ENCODE results near the gene LRRC37A3. TPM values are rescaled to one million over a fixed set of nuclear protein-coding genes. Genes with fewer than 3 reads are reported as not detected.
"Not testable (repeated sequence)": the region's sequence is repeated elsewhere in the genome, so short reads cannot be mapped to it uniquely, and the experiment has no call there.

Gene LRRC37A3
- total RNA-seq, 1 donor from 2014 or later, result 16.4 TPM

DNA sequence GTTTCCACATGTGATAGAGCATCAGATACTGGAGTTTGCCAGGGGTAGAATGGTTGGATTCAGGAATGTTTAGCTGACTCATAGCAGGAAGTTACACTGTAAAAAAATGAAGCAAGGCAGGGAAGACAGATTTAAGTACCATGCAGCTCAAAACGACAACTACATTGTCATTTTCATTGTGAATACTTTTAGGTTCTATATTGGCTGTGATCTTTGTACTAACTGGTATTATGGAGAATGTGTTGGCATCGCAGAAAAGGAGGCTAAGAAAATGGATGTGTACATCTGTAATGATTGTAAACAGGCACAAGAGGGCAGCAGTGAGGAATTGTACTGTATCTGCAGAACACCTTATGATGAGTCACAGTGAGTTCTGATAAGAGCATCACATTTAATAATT is 8.2 kb upstream of the LRRC37A3 start:
- peak overlapping the region; percentile 43 for H3K27ac Mint-ChIP-seq (ENCODE audit: unreplicated experiment)
- peak overlapping the region; percentile 5 for H3K4me3 Mint-ChIP-seq (ENCODE audit: unreplicated experiment)
- H3K4me3 ChIP-seq (ENCODE audit: insufficient read depth, low read depth, low read length), result peak overlapping the region; percentile 8

GRCh38 chr17:64926430-64926829 is 7.2 kb upstream of the LRRC37A3 start:
- not testable (repeated sequence) for H3K36me3 ChIP-seq (ENCODE audit: insufficient read depth, low read length); H3K27ac ChIP-seq (ENCODE audit: low read depth, low read length); H3K4me1 ChIP-seq (ENCODE audit: insufficient read depth, low read length); DNase-seq (ENCODE audit: low read depth); H3K79me2 ChIP-seq (ENCODE audit: insufficient read depth, low read length); H3K4me2 ChIP-seq (ENCODE audit: low read length); H3K27me3 Mint-ChIP-seq (ENCODE audit: low read depth, unreplicated experiment); FAIRE-seq; H3K9ac ChIP-seq (ENCODE audit: low read length); H3K9me3 Mint-ChIP-seq (ENCODE audit: unreplicated experiment); H3K27me3 ChIP-seq (ENCODE audit: insufficient read depth, low read length); H3K9me3 ChIP-seq (ENCODE audit: insufficient read depth, low read depth, low read length); H3K36me3 Mint-ChIP-seq (ENCODE audit: low read depth, unreplicated experiment); H3K27ac Mint-ChIP-seq (ENCODE audit: unreplicated experiment); H4K20me1 ChIP-seq (ENCODE audit: insufficient read depth, low read length); H2AFZ ChIP-seq (ENCODE audit: low read depth, low read length); H3K4me3 ChIP-seq (ENCODE audit: insufficient read depth, low read depth, low read length); H3K4me3 Mint-ChIP-seq (ENCODE audit: unreplicated experiment)
- H3K4me1 Mint-ChIP-seq (ENCODE audit: low read depth, unreplicated experiment), result peaks cover 16% of the 10 kb centered on the region

More for the DNA sequence above, 8.2 kb upstream of the LRRC37A3 start:
- not testable (repeated sequence) for H3K36me3 Mint-ChIP-seq (ENCODE audit: low read depth, unreplicated experiment); H3K36me3 ChIP-seq (ENCODE audit: insufficient read depth, low read length); H4K20me1 ChIP-seq (ENCODE audit: insufficient read depth, low read length); FAIRE-seq; H3K9me3 ChIP-seq (ENCODE audit: insufficient read depth, low read depth, low read length); H3K27me3 Mint-ChIP-seq (ENCODE audit: low read depth, unreplicated experiment); H3K9ac ChIP-seq (ENCODE audit: low read length); H3K4me1 ChIP-seq (ENCODE audit: insufficient read depth, low read length); H3K27me3 ChIP-seq (ENCODE audit: insufficient read depth, low read length); H3K9me3 Mint-ChIP-seq (ENCODE audit: unreplicated experiment); H3K79me2 ChIP-seq (ENCODE audit: insufficient read depth, low read length)
- H3K4me1 Mint-ChIP-seq (ENCODE audit: low read depth, unreplicated experiment), result peaks cover 16% of the 10 kb centered on the region
- peak; percentile 51 for TF ChIP-seq CTCF (IDR thresholded peaks at IDR 0.05; ENCODE audit: insufficient read depth, low read depth, low read length)
- H3K27ac ChIP-seq (ENCODE audit: low read depth, low read length), result peak overlapping the region; percentile 30
- H3K4me2 ChIP-seq (ENCODE audit: low read length), result peak overlapping the region; percentile 83
- DNase-seq (ENCODE audit: low read depth), result peak; percentile 30
- peak overlapping the region; percentile 30 for H2AFZ ChIP-seq (ENCODE audit: low read depth, low read length)

GRCh38 chr17:64925244-64925643 is 6.0 kb upstream of the LRRC37A3 start:
- not testable (repeated sequence) for H2AFZ ChIP-seq (ENCODE audit: low read depth, low read length); H3K27ac ChIP-seq (ENCODE audit: low read depth, low read length); H3K4me1 ChIP-seq (ENCODE audit: insufficient read depth, low read length); H3K9me3 Mint-ChIP-seq (ENCODE audit: unreplicated experiment); H3K79me2 ChIP-seq (ENCODE audit: insufficient read depth, low read length); H3K27ac Mint-ChIP-seq (ENCODE audit: unreplicated experiment); H3K9me3 ChIP-seq (ENCODE audit: insufficient read depth, low read depth, low read length); H4K20me1 ChIP-seq (ENCODE audit: insufficient read depth, low read length); DNase-seq (ENCODE audit: low read depth); H3K36me3 Mint-ChIP-seq (ENCODE audit: low read depth, unreplicated experiment); H3K4me3 Mint-ChIP-seq (ENCODE audit: unreplicated experiment); H3K9ac ChIP-seq (ENCODE audit: low read length); H3K27me3 Mint-ChIP-seq (ENCODE audit: low read depth, unreplicated experiment); H3K27me3 ChIP-seq (ENCODE audit: insufficient read depth, low read length); H3K4me2 ChIP-seq (ENCODE audit: low read length); H3K4me1 Mint-ChIP-seq (ENCODE audit: low read depth, unreplicated experiment); H3K36me3 ChIP-seq (ENCODE audit: insufficient read depth, low read length); H3K4me3 ChIP-seq (ENCODE audit: insufficient read depth, low read depth, low read length); FAIRE-seq

DNA sequence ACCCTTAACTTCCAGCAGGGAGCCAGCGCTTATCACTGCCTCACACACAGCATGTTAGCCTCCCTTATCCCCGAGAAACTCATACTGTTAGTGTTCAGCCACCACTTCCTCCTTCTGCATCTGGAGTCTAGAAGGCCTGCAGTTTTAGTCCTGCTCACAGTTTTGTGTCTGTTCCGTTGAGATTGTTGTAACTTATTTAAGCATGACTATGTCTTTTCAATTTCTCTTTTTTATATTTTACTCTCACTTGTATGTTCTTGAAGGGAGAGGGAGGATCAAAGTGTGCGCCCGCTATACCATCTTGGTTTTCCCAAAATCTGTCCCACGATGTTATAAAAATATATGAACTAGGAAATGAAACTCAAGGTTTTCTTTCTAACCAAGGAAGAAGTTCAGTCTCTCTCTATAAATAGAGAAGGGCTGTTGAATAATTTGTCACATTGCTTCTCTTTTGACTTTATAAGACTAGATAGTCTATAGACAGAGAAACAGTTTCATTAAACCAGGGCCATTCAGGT is 3.8 kb upstream of the LRRC37A3 start:
- not testable (repeated sequence) for H3K9me3 Mint-ChIP-seq (ENCODE audit: unreplicated experiment); H3K27ac ChIP-seq (ENCODE audit: low read depth, low read length); H3K4me1 ChIP-seq (ENCODE audit: insufficient read depth, low read length); H3K9me3 ChIP-seq (ENCODE audit: insufficient read depth, low read depth, low read length); H3K9ac ChIP-seq (ENCODE audit: low read length); H3K4me3 ChIP-seq (ENCODE audit: insufficient read depth, low read depth, low read length); H3K4me3 Mint-ChIP-seq (ENCODE audit: unreplicated experiment); H3K36me3 Mint-ChIP-seq (ENCODE audit: low read depth, unreplicated experiment); H3K4me1 Mint-ChIP-seq (ENCODE audit: low read depth, unreplicated experiment); H4K20me1 ChIP-seq (ENCODE audit: insufficient read depth, low read length); H3K36me3 ChIP-seq (ENCODE audit: insufficient read depth, low read length); H3K27ac Mint-ChIP-seq (ENCODE audit: unreplicated experiment); FAIRE-seq; DNase-seq (ENCODE audit: low read depth); H2AFZ ChIP-seq (ENCODE audit: low read depth, low read length); H3K27me3 ChIP-seq (ENCODE audit: insufficient read depth, low read length); H3K27me3 Mint-ChIP-seq (ENCODE audit: low read depth, unreplicated experiment); H3K79me2 ChIP-seq (ENCODE audit: insufficient read depth, low read length); H3K4me2 ChIP-seq (ENCODE audit: low read length)

Data from astrocyte (in vitro differentiated cells and primary cell).